ENCODE measurements around the gene PPARG. TPM values are rescaled to one million over a fixed set of nuclear protein-coding genes. Genes with fewer than 3 reads are reported as not detected.

Gene PPARG
- total and polyA plus RNA-seq, 2 of the 8 experiments (the other 6 are each of a cell fraction or from before 2014, with no cell fraction given), result 0.06 TPM; not detected in 1

DNA sequence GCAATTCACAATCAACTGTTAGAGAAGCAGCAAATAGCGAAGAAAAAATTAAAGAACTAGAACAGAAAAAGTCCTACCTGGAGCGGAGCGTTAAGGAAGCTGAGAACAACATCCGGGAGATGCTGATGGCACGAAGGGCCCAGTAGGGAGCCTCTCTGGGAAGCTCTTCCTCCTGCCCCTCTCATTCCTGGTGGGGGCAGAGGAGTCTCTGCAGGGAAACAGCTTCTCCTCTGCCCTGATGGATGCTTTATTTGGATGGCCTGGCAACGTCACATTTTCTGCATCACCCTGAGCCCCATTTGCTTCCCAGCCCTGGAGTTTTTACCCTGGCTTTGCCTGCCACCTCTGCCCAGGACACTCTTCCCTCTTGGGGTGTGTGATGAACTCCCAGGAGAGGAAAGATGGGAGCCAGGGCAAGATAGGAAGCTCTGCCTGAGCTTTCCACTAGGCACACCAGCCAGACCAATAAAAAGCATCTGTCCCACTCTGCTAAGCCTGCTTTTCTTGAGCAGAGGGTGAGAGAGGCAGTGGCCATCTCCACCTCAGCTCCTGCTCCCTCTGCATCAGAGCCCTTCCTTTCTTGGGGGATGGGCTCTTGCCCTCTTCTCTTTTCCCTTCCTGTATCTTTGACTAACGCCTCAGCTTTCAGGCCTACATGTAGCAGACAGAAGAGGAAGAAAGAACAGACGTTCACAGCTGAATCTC is 39.4 kb downstream of the PPARG start:
- no peak overlapping the region for H3K18ac ChIP-seq (ENCODE audit: extremely low read depth, low read length)
- H4K8ac ChIP-seq (ENCODE audit: extremely low read depth, insufficient read depth, low read length), result no peak overlapping the region
- no peaks in the 10 kb centered on the region for H3K36me3 ChIP-seq (ENCODE audit: control insufficient read depth in 2 of 4, insufficient read depth in 4 of 4, low read length in 3 of 4)
- no peak overlapping the region for H3K4ac ChIP-seq (replicated peaks; ENCODE audit: insufficient read length, low read depth, low read length)
- H2BK120ac ChIP-seq (replicated peaks; ENCODE audit: low read depth, low read length), result no peak overlapping the region
- H3K9me3 ChIP-seq (ENCODE audit: insufficient read depth in 2 of 2, low read depth in 1 of 2, low read length in 1 of 2), result no peaks in the 10 kb centered on the region
- H3K79me2 ChIP-seq (ENCODE audit: control insufficient read depth in 1 of 2, insufficient read depth in 2 of 2, low read length in 2 of 2), result no peaks in the 10 kb centered on the region
- no peak for TF ChIP-seq SIRT6 (IDR thresholded peaks at IDR 0.05; ENCODE audit: low read length)
- H2BK12ac ChIP-seq (ENCODE audit: low read depth, low read length), result no peak overlapping the region
- no peak overlapping the region for H3K56ac ChIP-seq (replicated peaks; ENCODE audit: insufficient read length, low read depth, low read length)
- H3K4me2 ChIP-seq (ENCODE audit: insufficient read depth in 1 of 2, low read depth in 2 of 2, low read length in 2 of 2), result no peak overlapping the region
- no peak overlapping the region for H4K5ac ChIP-seq (ENCODE audit: insufficient read length, low read depth, low read length)
- no peak overlapping the region for H2BK20ac ChIP-seq (ENCODE audit: low read length)
- no peak overlapping the region for H3K23ac ChIP-seq (ENCODE audit: insufficient read length)
- H3K14ac ChIP-seq (ENCODE audit: insufficient read length), result no peak overlapping the region
- H2AK5ac ChIP-seq (ENCODE audit: low read depth, low read length), result no peak overlapping the region
- no peak overlapping the region for H3K4me3 ChIP-seq (ENCODE audit: extremely low read depth in 1 of 4, insufficient read depth in 2 of 4, low read depth in 3 of 4, low read length in 4 of 4)
- H3K9ac ChIP-seq (replicated peaks in 1 of 4; ENCODE audit: extremely low read depth in 1 of 4, low read depth in 3 of 4, low read length in 3 of 4), result no peak overlapping the region
- H2BK5ac ChIP-seq (ENCODE audit: low read depth, low read length), result no peak overlapping the region
- H4K91ac ChIP-seq (replicated peaks; ENCODE audit: insufficient read length, low read length), result no peak overlapping the region
- H3K4me1 ChIP-seq (replicated peaks in 1 of 4; ENCODE audit: control insufficient read depth in 3 of 4, insufficient read depth in 4 of 4, low read length in 3 of 4), result peaks cover 0 to 3% (median 1%) of the 10 kb centered on the region in 4 experiments; a peak in 3 of 7 replicates
- DNase-seq (ENCODE audit: low read depth in 1 of 2, low spot score in 2 of 2), result no peak
- H2AFZ ChIP-seq (ENCODE audit: low read length), result peak overlapping the region; percentile 34
- ChIA-PET CTCF (ENCODE audit: partially characterized antibody) (interaction anchor here (0.7 to 1.9 kb wide), 7 partner anchors 9 to 418 kb away, joined by 3 to 6 read pairs (median 3); no protein-coding TSS in a partner anchor), POLR2A (ENCODE audit: partially characterized antibody) (interaction anchor here (0.7 kb wide), 1 partner anchor 103 kb away, joined by 3 read pairs; no protein-coding TSS in a partner anchor)
- no peak overlapping the region for H3K27ac ChIP-seq (ENCODE audit: low read depth, low read length)
- no peak overlapping the region for H2BK15ac ChIP-seq (ENCODE audit: low read length)
- no peaks in the 10 kb centered on the region for H3K23me2 ChIP-seq (ENCODE audit: low read depth, low read length)
- H3K27me3 ChIP-seq (replicated peaks in 1 of 4; ENCODE audit: control insufficient read depth in 3 of 4, extremely low read depth in 1 of 4, insufficient read depth in 3 of 4, low read length in 3 of 4), result no peaks in the 10 kb centered on the region
- no peaks in the 10 kb centered on the region for H3K79me1 ChIP-seq (ENCODE audit: low read depth, low read length)
- H4K20me1 ChIP-seq (replicated peaks in 1 of 2; ENCODE audit: control insufficient read depth in 1 of 2, insufficient read depth in 2 of 2, low read length in 2 of 2), result no peaks in the 10 kb centered on the region
- FAIRE-seq, result no peak
- 73% methylated on average over 8 of the region's 8 CpGs; no CpG with 5 or more reads in 1 of the 2 experiments for WGBS, 2 experiments (ENCODE audit: extremely low coverage in 1 of 2, insufficient coverage in 1 of 2, insufficient read length in 1 of 2, insufficient replicate concordance in 2 of 2, low coverage in 1 of 2, low lambda C conversion rate in 2 of 2, missing lambda C conversion rate in 1 of 2)
